ENCODE results near the gene NAT8L.
"Not testable (repeated sequence)": the region's sequence is repeated elsewhere in the genome, so short reads cannot be mapped to it uniquely, and the experiment has no call there.

Gene NAT8L

DNA sequence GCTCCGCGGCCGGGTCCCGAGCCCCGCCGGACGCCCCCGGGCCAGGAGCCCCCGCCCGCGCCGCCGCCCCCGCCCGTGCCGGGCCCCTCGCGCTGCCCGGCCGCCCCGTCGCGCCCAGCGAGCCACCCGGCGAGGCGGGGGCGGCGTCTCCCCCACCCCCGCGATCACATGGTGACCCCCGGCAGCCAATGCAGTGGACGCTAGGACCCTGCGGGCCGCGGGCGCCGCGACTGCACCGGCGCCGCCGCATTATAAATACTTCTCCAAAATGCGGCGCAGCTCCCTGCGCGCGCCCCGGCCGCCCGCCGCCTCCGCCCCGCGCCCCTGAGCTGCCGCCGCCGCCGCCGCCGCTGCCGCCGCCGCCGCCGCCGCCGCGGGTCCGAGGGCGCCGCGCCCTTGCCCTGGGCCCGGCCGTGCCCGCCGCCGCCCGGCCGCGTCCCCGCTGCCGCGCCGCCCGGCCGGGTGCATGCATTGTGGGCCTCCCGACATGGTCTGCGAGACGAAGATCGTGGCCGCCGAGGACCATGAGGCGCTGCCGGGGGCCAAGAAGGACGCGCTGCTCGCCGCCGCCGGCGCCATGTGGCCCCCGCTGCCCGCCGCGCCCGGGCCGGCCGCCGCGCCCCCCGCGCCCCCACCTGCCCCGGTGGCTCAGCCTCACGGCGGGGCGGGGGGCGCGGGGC is at the start of gene NAT8L:
Gene NAT8L, plus strand, starts transcription at position 282 of the 680 bp plus-strand sequence. Its CDS starts 185 bp downstream, at position 467.
- no peak for DNase-seq (ENCODE audit: low read depth in 2 of 2)

DNA sequence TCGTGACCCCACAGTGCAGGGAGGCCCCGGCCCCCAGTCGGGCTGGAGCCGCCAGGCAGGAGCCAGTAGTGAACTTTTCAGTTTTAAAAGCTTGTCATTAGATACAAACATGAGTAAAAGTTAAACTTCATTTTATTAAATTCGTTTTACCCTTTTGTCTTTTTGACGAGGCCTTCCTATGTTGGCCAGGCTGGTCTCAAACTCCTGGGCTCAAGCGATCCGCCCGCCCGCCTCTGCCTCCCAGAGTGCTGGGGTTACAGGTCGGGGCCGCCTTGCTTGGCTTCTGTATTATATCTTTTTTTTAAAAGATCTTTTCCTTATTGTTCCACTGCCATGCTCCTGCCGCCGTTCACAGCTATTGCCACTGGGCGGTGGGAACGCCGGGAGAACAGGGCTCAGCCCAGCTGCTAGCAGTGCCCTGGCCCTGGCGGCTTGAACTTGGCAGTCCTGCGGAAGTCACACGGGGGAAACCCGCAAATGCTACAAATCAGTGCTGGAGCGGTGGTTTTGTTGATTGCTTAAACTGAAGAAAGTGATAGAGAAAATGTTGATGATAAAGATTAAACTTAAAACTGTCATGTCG is 49.4 kb upstream of the NAT8L start:
- peak; percentile 11 to 25 for DNase-seq (ENCODE audit: low read depth in 2 of 2)

DNA sequence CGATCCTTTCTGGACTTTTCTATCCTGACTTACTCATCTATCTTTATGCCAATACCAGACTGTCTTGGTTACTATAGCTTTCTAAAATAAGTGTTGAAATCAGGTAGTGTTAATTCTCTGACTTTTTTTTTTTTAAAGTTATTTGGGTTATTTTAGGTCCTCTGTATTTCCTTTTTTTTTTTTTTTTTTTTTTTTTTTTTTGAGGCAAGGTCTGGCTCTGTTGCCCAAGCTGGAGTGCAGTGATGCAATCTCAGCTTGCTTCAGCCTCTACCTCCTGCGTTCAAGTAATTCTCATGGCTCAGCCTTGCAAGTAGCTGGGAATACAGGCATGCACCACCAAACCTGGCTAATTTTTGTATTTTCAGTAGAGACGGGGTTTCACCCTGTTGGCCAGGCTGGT is 47.5 kb upstream of the NAT8L start:
- no peak for DNase-seq (ENCODE audit: low read depth in 2 of 2)

GRCh38 chr4:2015008-2015407 is 44.1 kb upstream of the NAT8L start:
- no peak for DNase-seq (ENCODE audit: low read depth in 2 of 2)

DNA sequence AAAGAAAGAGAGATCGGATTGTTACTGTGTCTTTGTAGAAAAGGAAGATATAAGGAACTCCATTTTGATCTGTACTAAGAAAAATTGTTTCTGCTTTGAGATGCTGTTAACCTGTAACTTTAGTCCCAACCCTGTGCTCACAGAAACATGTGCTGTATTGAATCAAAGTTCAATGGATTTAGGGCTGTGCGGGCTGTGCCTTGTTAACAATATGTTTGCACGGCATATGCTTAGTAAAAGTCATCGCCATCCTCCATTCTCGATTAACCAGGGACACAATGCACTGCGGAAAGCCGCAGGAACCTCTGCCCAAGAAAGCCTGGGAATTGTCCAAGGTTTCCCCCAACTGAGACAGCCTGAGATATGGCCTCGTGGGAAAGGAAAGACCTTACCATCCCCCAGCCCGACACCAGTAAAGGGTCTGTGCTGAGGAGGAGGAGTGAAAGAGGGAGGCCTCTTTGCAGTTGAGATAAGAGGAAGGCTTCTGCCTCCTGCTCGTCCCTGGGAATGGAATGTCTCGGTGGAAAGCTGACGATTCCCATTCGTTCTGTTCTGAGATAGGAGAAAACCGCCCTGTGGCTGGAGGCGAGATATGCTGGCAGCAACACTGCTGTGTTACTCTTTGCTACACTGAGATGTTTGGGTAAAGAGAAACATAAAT is 37.6 kb upstream of the NAT8L start:
- DNase-seq (ENCODE audit: low read depth in 2 of 2) = not testable (repeated sequence)

DNA sequence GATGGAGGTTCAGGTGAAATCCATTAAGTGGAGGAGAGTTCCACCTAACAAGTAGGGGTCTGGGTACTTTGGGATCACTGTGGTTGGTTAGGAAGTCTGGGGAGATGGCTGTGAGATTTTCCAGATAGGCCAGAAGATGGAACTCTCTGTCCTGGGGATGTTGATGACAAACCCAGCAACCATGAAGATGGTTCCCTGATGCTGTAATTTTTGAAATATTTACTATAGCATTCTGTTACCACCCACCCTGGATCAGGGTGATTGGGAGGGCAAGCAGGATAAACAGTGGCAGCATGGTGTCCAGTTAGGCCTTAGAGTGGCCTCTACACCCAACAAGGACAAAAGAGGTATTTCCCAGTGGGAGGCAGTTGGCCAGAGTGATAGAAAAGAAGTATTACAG is 34.4 kb upstream of the NAT8L start:
- DNase-seq (ENCODE audit: low read depth in 2 of 2) = no peak

DNA sequence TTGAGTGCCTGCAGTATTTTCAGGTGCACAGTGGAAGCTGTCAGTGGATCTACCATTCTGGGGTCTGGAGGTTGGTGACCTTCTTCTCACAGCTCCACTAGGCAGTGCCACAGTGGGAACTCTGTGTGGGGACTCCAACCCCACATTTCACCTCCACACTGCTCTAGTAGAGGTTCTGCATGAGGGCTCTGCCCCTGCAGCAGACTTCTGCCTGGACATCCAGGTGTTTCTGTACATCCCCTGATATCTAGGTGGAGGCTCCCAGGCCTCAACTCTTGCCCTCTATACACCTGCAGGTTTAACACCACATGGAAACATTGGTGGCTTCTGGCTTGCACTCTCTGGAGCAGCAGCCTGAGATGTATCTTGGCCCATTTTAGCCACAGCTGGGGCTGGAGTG is 33.3 kb upstream of the NAT8L start:
- DNase-seq (ENCODE audit: low read depth in 2 of 2) = no peak

DNA sequence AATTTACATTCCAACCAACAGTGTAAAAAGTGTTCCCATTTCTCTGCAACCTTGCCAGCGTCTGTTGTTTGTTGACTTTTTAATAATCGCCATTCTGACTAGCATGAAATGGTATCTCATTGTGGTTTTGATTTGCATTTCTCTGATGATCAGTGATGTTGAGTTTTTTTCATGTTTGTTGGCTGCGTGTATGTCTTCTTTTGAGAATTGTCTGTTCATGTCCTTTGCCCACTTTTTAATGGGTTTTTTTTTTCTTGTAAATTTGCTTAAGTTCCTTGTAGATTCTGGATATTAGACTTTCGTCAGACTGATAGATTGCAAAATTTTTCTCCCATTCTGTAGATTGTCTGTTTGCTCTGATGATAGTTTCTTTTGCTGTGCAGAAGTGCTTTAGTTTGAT is 32.0 kb upstream of the NAT8L start:
- DNase-seq (ENCODE audit: low read depth in 2 of 2) = not testable (repeated sequence)

DNA sequence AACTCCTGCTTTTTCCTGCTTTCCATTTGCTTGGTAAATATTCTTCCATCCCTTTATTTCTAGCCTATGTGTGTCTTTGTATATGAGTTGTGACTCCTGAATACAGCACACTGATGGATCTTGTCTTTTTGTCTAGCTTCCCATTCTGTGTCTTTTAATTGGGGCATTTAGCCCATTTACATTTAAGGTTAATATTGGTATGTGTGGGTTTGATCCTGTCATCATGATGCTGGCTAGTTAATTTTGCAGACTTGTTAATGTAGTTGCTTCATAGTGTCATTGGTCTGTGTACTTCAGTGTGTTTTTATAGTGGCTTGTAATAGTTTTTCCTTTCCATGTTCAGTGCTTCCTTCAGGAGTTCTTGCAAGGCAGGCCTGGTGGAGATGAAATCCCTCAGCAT is 28.0 kb upstream of the NAT8L start:
- DNase-seq (ENCODE audit: low read depth in 2 of 2) = not testable (repeated sequence)

GRCh38 chr4:2036327-2036726 is 22.8 kb upstream of the NAT8L start:
- no peak for DNase-seq (ENCODE audit: low read depth in 2 of 2)

DNA sequence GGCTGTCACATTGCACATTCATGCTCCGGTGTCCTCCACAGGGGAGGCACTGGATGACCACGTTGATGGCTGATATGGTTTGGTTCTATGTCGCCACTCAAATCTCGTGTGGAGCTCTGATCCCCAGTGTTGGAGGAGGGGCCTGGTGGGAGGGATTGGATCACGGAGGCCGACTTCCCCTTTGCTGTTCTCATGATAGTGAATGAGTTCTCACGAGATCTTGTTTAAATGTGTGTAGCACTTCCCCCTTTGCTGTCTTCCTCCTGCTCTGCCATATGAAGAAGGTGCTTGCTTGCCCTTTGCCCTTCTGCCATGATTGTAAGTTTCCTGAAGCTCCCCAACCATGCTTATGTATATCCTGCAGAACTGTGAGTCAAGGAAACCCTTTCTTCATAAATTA is 22.3 kb upstream of the NAT8L start:
- no peak for DNase-seq (ENCODE audit: low read depth in 2 of 2)

DNA sequence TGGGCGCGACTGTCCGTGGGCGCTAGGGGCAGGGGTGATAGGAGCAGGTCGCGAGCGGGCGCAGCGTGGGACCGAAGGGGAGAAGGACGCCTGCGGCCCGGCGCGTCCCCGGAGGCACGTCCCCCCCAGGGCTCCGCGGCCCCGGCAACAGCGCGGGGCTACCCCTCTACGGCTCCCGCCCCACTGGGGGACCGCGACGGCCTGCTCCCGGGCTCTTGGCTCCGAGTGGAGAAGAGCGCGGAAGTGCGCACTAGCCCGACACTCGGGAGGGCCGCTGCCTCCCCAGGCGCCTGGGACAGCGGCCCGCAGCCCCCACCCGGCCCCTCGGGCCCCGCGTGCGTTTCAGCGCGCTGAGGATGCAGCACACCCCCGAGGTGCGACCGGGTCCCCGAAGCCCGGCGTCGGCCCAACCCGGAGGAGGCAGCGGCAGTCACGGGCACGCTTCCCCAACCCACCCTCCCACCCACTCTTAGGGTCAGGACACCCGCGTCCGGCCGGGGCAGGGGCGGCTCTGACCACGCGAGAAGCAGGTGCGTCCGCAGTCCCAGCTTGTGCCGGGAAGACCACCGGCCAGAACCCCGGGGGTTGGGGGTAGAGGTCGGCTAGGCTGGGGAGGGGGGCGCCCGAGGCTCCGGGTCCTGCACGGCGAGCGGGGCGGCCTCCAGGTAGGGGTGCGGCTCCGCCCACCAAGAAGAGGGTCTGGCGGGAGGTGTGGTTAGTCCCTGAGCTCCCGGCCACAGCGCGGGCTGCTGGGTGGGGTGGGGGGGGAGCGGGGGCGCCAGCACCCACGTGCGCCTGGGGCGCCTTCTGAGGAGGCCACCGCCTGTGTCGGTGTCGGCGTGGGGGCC is 18.5 kb upstream of the NAT8L start:
- no peak for DNase-seq (ENCODE audit: low read depth in 2 of 2)

GRCh38 chr4:2041239-2042130 is 17.6 kb upstream of the NAT8L start:
- DNase-seq (ENCODE audit: low read depth in 2 of 2) = peak; percentile 70 to 73

GRCh38 chr4:2042204-2042946 is 16.8 kb upstream of the NAT8L start:
- DNase-seq (ENCODE audit: low read depth in 2 of 2) = no peak

DNA sequence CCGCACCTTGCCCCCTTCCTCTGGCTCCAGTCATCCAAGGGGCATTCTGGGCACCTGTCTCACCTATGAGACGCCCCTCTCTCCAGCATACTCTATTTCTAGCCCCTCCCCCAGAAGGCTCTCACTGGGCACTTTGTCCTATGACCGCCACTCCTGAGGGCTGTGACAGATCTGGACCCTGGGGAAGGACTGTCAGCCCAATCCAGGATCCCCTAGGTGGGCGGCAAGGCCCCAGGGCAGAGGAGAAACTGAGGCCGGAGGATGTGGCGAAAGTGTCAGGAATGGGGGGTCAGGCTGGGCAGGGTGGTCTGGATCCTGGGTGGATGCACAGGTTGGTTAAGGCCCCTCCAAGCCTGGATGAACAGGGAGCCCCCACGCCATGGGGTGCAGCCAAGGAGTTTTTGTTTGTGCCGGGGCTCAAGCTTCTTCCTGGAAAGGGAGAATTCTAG is 16.2 kb upstream of the NAT8L start:
- no peak for DNase-seq (ENCODE audit: low read depth in 2 of 2)

DNA sequence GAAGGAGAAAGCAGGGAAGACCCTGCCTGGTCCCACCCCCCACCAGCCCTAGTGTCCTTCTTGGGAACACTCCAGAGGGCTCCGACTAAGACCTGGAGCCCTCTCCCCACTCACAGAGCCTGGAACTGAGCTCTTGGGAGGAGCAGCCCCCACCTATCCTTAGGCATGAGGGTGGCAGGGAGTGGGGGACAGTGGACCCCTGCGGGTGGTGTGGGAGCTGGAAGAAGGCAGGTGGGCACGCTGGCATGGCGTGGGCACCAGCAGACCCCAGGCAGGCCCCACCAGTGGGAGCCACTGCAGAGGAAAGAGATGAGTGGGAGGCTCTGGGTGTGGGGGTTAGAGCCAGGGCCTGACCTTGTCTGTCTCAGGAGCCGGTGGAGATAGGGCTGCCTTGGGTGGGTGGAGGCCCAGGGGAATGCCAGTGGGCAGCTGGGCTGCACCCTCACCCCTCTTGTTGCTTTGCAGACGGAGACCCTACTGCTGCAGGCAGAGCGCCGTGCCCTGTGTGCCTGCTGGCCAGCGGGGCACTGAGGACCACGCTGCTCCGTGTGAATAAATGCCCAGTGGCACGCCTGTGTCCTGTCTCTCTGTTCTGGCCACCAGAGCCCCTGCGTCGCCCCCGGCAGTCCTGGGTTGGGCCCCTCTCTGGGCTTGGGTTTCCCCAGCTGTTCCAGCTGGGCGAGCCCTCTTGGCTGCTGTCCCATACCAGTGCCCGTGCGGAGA is 15.6 kb upstream of the NAT8L start:
- no peak for DNase-seq (ENCODE audit: low read depth in 2 of 2)

- no peak for DNase-seq (ENCODE audit: low read depth in 2 of 2)
Measured at GRCh38 chr4:2044119-2044485, 15.0 kb upstream of the NAT8L start.

DNA sequence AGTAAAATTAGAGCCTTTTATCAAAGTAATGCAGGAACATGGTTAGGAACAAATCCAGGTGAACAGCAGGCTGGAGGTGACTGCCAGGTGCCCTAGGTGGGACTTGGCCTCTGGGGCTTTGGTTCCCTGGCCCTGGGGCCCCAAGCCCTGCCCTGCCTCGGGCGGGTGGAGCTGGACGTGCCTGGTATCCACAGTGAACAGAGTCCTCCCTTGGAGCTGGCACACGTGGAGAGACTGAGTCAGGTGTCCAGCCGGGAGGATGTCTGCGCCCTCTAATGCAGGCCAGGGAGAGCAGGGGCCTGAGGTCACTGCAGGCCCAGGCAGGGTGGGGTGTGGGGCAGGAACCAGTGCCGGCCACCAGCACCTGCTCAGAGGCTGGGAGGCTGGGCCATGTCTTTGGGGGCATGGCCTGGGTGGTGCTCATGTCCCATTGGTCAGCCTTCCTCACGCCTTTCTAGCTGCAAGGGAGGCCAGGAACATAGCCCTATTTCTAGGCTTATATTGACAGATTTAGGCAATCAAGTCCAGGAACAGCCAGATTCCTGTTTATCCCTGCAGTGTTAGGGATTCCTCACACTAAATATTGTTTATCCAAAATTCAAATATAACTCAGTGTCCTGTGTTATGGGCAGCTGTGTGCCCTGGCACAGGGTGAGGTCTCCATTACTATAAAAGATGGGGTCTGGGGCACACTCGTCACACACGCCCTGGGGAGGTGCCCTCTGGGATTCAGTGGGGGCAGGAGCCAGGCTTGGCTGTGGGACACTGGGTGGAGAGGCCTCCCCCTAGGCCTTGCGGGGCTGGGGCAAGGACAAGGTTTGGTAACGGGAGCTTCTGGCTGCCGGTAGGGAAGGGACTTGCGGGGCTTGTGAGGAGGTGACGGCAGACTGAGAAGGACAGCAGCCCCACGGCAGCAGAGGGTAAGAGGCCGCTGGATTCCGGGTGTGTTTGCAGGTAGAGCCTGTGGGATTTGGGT is 14.3 kb upstream of the NAT8L start:
- no peak for DNase-seq (ENCODE audit: low read depth in 2 of 2)

DNA sequence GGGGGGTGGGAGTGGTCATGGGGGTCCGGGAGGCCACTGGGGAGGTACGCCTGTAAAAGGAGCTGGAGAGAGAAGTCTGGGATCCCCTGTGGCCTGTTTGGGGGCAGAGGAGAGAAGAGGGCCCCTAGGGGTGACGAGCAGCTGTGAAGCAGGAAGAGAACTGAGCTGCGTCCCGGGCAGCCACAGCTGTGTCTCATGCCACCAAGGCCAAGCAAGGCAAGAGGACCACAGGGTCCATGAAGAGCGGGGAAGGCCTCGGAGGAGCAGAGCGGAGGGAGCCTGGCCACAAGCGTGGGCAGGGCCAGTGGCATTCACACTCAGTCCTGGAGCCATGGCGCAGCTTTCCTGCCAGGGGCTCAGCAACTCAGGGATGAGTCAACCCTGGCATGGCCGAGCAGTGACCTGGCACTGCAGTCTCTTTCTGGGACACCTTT is 13.6 kb upstream of the NAT8L start:
- no peak for DNase-seq (ENCODE audit: low read depth in 2 of 2)
